Measurements from ENCODE around the gene ATF4. TPM values are rescaled to one million over a fixed set of nuclear protein-coding genes. Genes with fewer than 3 reads are reported as not detected.
"Not testable (repeated sequence)": the region's sequence is repeated elsewhere in the genome, so short reads cannot be mapped to it uniquely, and the experiment has no call there.

ATF4 gene
- total and polyA plus RNA-seq, 9 donors: 212 to 611 (median 252) TPM

- 36 to 41% (median 37%) methylated on average over 5 of the region's 5 CpGs for whole genome bisulfite sequencing, 3 donors
- no peak overlapping the region for H3K27ac ChIP-seq
- peak in 1 of 5 donors; percentile 12 for DNase-seq
- H3K27me3 ChIP-seq: no peaks in the 10 kb centered on the region
- no peak for TF ChIP-seq POLR2A (IDR thresholded peaks at IDR 0.05)
- TF ChIP-seq CTCF (IDR thresholded peaks at IDR 0.05): no peak
- no peak for TF ChIP-seq EP300 (IDR thresholded peaks at IDR 0.05)
- no peaks in the 10 kb centered on the region for H3K9me3 ChIP-seq
- no peaks in the 10 kb centered on the region for H3K36me3 ChIP-seq
- H3K4me3 ChIP-seq: no peak overlapping the region
- H3K4me1 ChIP-seq (ENCODE audit: insufficient read depth): peaks cover 9% of the 10 kb centered on the region
- intact Hi-C loops (cut with DNase I): loop anchor here in 1 of 4 donors (2.0 kb wide), 1 partner anchor 15 kb away; the partner anchor contains the start of gene MIEF1
These were observed 2.1 kb upstream of the ATF4 start for GRCh38 chr22:39518144-39518786.

GRCh38 chr22:39518996-39519680 is 1.2 kb upstream of the ATF4 start:
- peaks cover 9% of the 10 kb centered on the region for H3K4me1 ChIP-seq (ENCODE audit: insufficient read depth)
- H3K4me3 ChIP-seq: peak overlapping the region; percentile 100
- no peak for TF ChIP-seq POLR2A (IDR thresholded peaks at IDR 0.05)
- TF ChIP-seq EP300 (IDR thresholded peaks at IDR 0.05): no peak
- no peak for TF ChIP-seq CTCF (IDR thresholded peaks at IDR 0.05)
- 8 to 11% (median 10%) methylated on average over 24 of the region's 24 CpGs for whole genome bisulfite sequencing, 3 donors
- H3K9me3 ChIP-seq: no peaks in the 10 kb centered on the region
- H3K27me3 ChIP-seq: no peaks in the 10 kb centered on the region
- no peaks in the 10 kb centered on the region for H3K36me3 ChIP-seq
- intact Hi-C loops (cut with DNase I): loop anchor here in 1 of 4 donors (2.0 kb wide), 1 partner anchor 16 kb away; the partner anchor contains the start of gene MIEF1
- DNase-seq: no peak
- peak overlapping the region; percentile 86 to 95 for H3K27ac ChIP-seq

- DNase-seq: peak; percentile 97 to 98 (median 98)
- Histone ChIP-seq H3K36me3 (no peaks in the 10 kb centered on the region), H3K4me1 (ENCODE audit: insufficient read depth) (peaks cover 13% of the 10 kb centered on the region), H3K4me3 (peak overlapping the region; percentile 100), H3K27ac (peak overlapping the region; percentile 86 to 95), H3K9me3 (no peaks in the 10 kb centered on the region), H3K27me3 (no peaks in the 10 kb centered on the region)
- intact Hi-C loops (cut with DNase I): loop anchor here (2.0 to 10.0 kb wide), 7 partner anchors 17 to 655 kb away; partner anchors contain the start of genes RPL3 (in 3 of the 4), CBX7 (in 1 of the 4), MIEF1 (in 1 of the 4) and SYNGR1 (in 1 of the 4)
- TF ChIP-seq POLR2A (IDR thresholded peaks at IDR 0.05) (peak; percentile 76), CTCF (IDR thresholded peaks at IDR 0.05) (peak in 2 of 3 donors; percentile 41 to 45), EP300 (IDR thresholded peaks at IDR 0.05) (no peak)
- WGBS, 3 donors: 0% methylated on average over 45 to 47 of the region's 47 CpGs
These were observed 609 bp upstream of the ATF4 start for GRCh38 chr22:39519681-39520225.

GRCh38 chr22:39521106-39521885 is 934 bp downstream of the ATF4 start:
- peak overlapping the region; percentile 100 for H3K4me3 ChIP-seq
- peak overlapping the region; percentile 86 to 95 for H3K27ac ChIP-seq
- H3K4me1 ChIP-seq (ENCODE audit: insufficient read depth): peaks cover 13% of the 10 kb centered on the region
- DNase-seq, H3K9me3 ChIP-seq, H3K36me3 ChIP-seq, H3K27me3 ChIP-seq: not testable (repeated sequence)
- WGBS, 3 donors: 0 to 1% (median 0%) methylated on average over 23 to 28 of the region's 28 CpGs
- intact Hi-C loops (cut with DNase I): loop anchor here (5.0 to 10.0 kb wide), 6 partner anchors 116 to 656 kb away; partner anchors contain the start of genes RPL3 (in 3 of the 4), CBX7 (in 1 of the 4) and SYNGR1 (in 1 of the 4)

GRCh38 chr22:39522091-39522490 is 1.7 kb downstream of the ATF4 start:
- 1 to 9% (median 3%) methylated on average over 4 to 5 of the region's 5 CpGs for WGBS, 3 donors
- not testable (repeated sequence) for H3K27me3 ChIP-seq, H3K36me3 ChIP-seq, DNase-seq, H3K9me3 ChIP-seq
- H3K4me3 ChIP-seq: peak overlapping the region; percentile 100
- intact Hi-C loops (cut with DNase I): loop anchor here (5.0 to 10.0 kb wide), 6 partner anchors 117 to 657 kb away; partner anchors contain the start of genes RPL3 (in 3 of the 4), CBX7 (in 1 of the 4) and SYNGR1 (in 1 of the 4)
- peaks cover 13% of the 10 kb centered on the region for H3K4me1 ChIP-seq (ENCODE audit: insufficient read depth)
- peak overlapping the region in 1 of 2 donors; percentile 12 for H3K27ac ChIP-seq

Measured in ovary (tissue), 9 donors.